ENCODE results near the gene ZNF711.
"Not testable (repeated sequence)": the region's sequence is repeated elsewhere in the genome, so short reads cannot be mapped to it uniquely, and the experiment has no call there.

ZNF711 gene

GRCh38 chrX:85243761-85244449 lies at the start of gene ZNF711, which contains the start of gene SATL1:
ZNF711 (plus strand) TSS chrX:85243991; CDS start chrX:85247573, 3,582 bp downstream.
SATL1 (minus strand) TSS chrX:85243779; CDS start chrX:85108968, 134,811 bp downstream.
- peak; percentile 8 for DNase-seq

DNA sequence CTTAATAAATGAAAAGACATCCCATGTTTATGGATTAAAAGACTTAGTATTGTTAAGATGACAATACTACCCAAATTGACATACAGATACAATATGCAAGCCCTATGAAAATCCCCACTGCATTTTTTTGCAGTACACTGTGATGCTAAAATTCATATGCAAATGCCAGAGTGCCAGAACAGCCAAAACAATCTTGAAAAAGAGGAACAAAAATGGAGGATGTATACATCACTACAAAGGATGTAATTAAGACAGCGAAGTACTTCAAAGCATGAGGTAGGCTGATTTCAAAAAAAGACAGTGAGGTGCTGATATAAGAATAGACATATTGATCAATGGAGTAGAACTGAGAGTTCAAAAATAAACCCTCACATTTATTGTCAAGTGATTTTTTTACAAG lies 47.5 kb upstream of the ZNF711 start:
- no peak for DNase-seq

DNA sequence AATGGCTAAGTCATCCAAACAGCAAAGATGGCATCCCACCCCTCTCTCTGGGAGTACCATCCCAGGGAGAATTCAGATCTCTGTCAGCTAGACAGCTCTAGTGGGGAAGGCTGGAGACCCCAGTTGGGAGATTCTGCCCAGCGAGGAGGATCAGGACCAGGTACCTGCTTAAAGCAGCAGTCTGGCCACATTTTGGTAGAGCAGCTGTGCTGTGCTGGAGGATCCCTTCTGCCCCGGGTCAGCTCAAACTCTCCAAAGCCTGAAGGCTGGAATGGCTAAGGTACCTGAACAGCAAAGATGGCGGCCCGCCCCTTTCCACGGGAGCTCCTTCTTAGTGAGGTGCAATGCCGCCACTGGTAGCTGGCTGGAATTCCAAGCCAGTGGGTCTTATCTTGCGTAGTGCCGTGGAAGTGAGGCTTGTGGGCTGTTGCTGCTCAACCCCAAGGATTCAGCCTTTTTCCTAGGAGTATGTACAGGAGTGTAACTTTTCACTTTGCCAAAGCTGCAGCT lies 40.3 kb upstream of the ZNF711 start:
- DNase-seq = no peak

DNA sequence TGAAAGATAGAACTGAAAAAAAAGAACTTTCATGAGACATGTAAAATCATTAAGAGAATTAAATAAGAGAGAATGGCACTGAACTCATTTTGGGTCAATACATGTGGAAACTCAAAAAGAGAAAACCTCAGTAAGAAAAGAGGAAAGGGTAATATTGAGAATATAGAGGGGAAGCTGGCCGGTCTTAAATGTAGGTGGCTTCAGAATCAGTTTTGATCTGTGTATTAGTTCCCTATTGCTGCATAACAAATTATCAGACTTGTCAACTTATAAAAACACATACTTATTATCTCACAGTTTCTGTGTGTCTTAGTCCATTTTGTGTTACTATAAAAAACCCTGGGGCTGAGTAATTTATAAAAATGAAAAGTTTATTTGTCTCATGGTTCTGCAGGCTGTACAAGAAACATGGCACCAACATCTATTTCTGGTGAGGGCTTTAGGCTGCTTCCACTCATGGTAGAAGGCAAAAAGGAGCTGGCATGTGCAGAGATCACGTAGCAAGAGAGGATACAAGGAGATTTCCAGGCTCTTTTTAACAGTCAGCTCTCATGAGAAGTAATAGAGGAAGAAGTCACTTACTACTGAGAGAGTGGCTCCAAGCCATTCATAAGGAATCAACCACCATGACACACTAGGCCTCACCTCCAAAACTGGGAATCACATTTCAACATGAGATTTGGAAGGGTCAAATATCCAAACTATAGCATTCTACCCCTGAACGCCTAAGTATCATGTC lies 29.8 kb upstream of the ZNF711 start:
- no peak for DNase-seq

DNA sequence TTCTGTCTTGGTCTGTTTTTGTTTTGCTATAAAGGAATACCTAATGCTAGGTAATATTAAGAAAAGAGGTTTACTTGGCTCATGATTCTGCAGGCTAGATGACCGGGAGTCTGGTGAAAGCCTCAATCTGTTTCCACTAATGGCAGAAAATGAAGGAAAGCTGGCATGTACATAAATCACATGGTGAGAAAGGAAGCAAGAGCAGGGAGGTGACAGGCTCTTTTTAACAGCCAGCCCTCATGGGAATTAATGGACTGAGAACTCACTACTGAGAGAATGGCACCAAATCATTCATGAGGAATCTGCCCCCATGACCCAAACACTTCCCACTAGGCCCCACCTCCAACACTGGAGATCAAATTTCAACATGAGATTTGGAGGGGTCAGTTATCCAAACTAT lies 27.8 kb upstream of the ZNF711 start:
- DNase-seq = no peak

GRCh38 chrX:85221361-85221760 lies 22.4 kb upstream of the ZNF711 start:
- DNase-seq = no peak

DNA sequence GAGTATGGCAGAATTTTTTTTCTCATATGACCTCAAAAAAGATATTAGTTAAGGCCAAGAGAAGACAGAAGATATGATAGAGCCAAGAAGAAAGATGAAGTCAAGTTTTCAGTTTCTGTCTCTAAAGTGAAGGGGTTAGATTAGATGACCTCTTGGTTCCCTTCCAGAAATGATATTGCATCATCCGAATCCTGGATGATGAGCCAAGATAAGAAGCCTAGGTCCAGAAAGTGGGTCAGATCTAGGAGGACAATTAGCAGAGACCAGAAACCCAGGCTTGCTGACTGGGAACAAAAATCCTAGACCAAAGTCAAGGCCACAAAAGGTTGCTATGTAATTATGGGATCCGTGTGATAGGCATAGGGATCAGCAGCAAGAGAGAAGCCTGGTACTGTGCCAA lies 20.4 kb upstream of the ZNF711 start:
- no peak for DNase-seq

GRCh38 chrX:85243155-85243554 lies 636 bp upstream of the ZNF711 start:
- DNase-seq = no peak

DNA sequence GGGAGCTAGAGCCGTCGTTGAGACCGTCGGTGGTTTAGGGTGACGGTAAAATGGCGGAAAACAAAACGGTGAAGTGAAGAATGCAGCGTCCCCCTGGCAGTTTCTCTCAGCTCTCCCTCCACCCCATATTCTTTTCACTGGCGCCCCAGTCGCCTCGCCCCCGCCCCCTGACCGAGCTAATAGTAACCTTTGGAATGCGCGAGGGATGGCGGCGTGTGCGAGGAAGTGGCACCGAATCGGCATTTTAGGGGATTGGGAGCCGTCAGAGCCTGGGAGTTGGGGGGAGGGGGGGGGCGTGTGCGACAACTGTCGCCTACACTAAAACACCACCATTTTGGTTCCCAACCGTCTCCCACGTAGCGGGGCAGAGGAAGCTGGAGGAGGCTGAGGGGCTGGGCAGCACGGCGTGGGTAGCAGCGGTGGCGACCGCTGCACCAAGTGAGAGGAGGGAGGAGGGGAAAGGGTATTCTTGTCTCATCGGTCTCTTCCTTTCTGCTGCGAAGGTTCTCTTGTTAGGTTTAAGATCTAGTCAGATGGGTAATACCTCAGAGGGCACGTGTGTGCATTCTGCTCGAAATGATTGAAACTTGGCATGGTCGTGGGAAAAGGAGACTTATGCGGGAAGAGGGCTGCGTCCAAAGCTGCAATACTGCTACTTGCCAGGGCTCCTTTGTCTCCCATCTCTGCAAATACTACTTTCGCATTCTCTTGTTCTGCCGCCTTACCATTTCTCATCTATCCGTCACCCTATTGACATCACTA lies 840 bp downstream of the ZNF711 start:
- DNase-seq = no peak

GRCh38 chrX:85285286-85285685 lies 41.5 kb downstream of the ZNF711 start:
- not testable (repeated sequence) for DNase-seq

DNA sequence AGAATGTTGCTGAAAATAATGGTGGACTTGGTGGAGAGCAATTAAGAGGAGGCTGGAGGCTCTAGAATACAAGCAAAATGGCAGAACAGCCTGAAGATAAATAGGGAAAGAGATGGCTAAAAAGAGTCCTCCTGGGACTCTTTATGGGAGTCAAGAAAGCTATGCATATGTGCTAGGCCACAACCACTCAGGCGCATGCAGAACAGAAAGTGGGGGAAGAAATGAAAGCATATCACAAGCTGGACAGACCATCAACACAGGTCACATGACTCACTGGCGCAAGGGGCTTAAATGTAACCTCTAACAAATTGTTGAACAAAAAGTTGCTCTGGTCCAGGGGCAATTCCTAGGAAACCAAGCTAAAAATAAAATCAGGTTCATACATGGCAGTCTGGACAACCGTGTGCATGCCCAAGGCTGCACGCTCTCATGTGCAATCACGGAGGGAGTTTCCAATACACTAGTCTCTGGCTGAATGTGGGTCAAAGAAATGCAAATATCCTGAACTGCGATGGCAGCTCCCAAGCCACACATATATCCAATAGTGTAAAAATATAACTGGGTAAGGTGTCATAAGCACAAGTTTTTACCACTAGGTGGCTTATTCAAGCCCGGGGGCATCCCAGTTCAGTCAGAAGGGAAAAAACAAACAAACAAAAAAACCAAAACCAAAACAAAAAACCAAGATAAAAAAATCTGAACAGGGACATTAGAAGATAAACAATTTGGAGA lies 45.4 kb downstream of the ZNF711 start:
- DNase-seq = no peak

DNA sequence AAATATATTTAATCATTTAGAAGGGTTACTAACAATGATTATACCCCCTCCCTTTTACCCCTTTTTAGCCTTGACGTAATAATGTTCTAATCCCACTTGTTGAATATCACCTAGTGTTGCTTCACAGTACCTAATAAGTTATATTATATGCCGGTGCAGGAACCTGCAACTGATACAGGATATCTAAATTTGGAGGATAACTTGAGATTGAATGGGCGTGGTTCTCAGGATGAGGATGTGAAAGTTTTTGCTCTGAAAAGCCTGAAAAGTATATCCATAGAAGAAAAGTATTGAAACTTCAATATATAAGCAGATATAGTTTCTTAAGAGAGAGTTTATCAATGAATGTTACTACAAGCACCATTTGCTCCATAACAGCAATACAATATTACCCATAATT lies 59.8 kb downstream of the ZNF711 start:
- no peak for DNase-seq

DNA sequence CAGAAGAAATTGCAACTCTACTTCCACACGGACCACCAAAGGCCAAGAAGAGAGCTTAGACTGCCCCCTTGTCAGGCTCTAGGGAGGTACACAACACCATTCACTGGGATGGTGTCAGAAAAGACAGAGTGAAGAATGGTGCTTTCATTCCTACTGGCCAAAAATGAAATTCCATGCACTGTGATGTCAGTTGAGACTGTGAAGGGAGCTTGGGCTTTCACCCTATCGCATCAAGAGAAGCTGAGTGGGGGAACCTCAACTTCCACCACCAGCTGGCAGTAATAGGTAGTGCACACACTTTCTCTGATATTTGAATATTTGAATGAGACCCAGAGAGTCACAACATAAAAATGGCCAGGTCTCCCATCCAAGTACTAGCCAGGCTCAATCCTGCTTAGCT lies 65.9 kb downstream of the ZNF711 start:
- DNase-seq = no peak

DNA sequence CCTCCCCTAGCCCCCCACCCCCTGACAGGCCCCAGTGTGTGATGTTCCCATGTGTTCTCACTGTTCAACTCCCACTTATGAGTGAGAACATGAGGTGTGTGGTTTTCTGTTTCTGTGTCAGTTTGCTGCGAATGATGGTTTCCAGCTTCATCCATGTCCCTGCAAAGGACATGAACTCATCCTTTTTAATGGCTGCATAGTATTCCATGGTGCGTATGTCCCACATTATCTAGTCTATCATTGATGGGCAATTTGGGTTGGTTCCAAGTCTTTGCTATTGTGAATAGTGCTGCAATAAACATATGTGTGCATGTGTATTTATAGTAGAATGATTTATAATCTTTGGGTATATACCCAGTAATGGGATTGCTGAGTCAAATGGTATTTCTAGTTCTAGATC lies 67.6 kb downstream of the ZNF711 start:
- DNase-seq = not testable (repeated sequence)
